CD8-positive, alpha-beta memory T cell (primary cell): ENCODE measurements around the gene PWWP2B. TPM values are rescaled to one million over a fixed set of nuclear protein-coding genes. Genes with fewer than 3 reads are reported as not detected.

Experiments
- CTCF ChIA-PET: fragments of 350-600 bp; sonication (Branson Sonifier 250); formaldehyde crosslinking; loops from one replicate; lab custom pipeline; 2021; ENCODE audit warnings: antibody characterized with exemption; lab: Charles Lee
- POLR2A ChIA-PET: fragments of 350-600 bp; sonication (Branson Sonifier 250); formaldehyde crosslinking; loops from one replicate; lab custom pipeline; 2021; ENCODE audit warnings: antibody characterized with exemption; lab: Charles Lee
- DNase-seq, 5 donors: peaks; one replicate each; pipeline versions ENCODE4 v3.0.0 to v3.0.0-alpha.2; 2020 to 2022; ENCODE audit warnings: mixed read lengths in 1 of 5
- H3K27ac ChIP-seq: one replicate; pipeline ENCODE4 v1.7.0; 2013; ENCODE audit warnings: low read depth, mild to moderate bottlenecking, low read length, moderate library complexity
- H3K27me3 ChIP-seq: 2 replicates; pipeline ENCODE4 v1.7.0; 2013; ENCODE audit warnings: low read length, mild to moderate bottlenecking; ENCODE audit not compliant: insufficient read depth, poor library complexity, severe bottlenecking
- H3K36me3 ChIP-seq: 2 replicates; pipeline ENCODE4 v1.7.0; 2013; ENCODE audit warnings: mild to moderate bottlenecking, low read length, moderate library complexity; ENCODE audit not compliant: insufficient read depth
- H3K4me1 ChIP-seq: 2 replicates; pipeline ENCODE4 v1.7.0; 2013; ENCODE audit warnings: mild to moderate bottlenecking, low read length, moderate library complexity; ENCODE audit not compliant: insufficient read depth
- H3K4me3 ChIP-seq: 2 replicates; pipeline ENCODE4 v1.7.0; 2013; ENCODE audit warnings: mild to moderate bottlenecking, low read length
- H3K9me3 ChIP-seq: 2 replicates; pipeline ENCODE4 v1.7.0; 2013; ENCODE audit warnings: mild to moderate bottlenecking, low read length
- H3K27ac Mint-ChIP-seq, 8 donors: one replicate each; pipeline ENCODE4 v1.8.0; 2020 to 2021; ENCODE audit warnings: mixed read lengths in 8 of 8, mild to moderate bottlenecking in 6 of 8, inconsistent platforms in 3 of 8, moderate library complexity in 3 of 8
- H3K27me3 Mint-ChIP-seq, 2 donors: one replicate each; pipeline ENCODE4 v1.8.0; 2020 to 2021; ENCODE audit warnings: mixed read lengths in 2 of 2, mild to moderate bottlenecking in 1 of 2, moderate library complexity in 1 of 2
- H3K36me3 Mint-ChIP-seq, 3 donors: one replicate each; pipeline ENCODE4 v1.8.0; 2020 to 2021; ENCODE audit warnings: mixed read lengths in 3 of 3, inconsistent platforms in 1 of 3, mild to moderate bottlenecking in 1 of 3
- H3K4me1 Mint-ChIP-seq, 3 donors: one replicate each; pipeline ENCODE4 v1.8.0; 2020 to 2021; ENCODE audit warnings: mixed read lengths in 3 of 3, inconsistent platforms in 1 of 3, mild to moderate bottlenecking in 1 of 3
- H3K4me3 Mint-ChIP-seq, 7 donors: one replicate each; pipeline ENCODE4 v1.8.0; 2020 to 2021; ENCODE audit warnings: mixed read lengths in 7 of 7, mild to moderate bottlenecking in 6 of 7, moderate library complexity in 4 of 7, inconsistent platforms in 2 of 7
- H3K9me3 Mint-ChIP-seq, 5 donors: one replicate each; pipeline ENCODE4 v1.8.0; 2020 to 2022; ENCODE audit warnings: mixed read lengths in 5 of 5, mild to moderate bottlenecking in 3 of 5, moderate library complexity in 2 of 5, inconsistent platforms in 1 of 5
- polyA plus RNA-seq: library from polyadenylated mRNA; unstranded; fragments of 300-500 nt; fragmentation: Illumina TruSeq; gene quantifications from one replicate; pipeline ENCODE4 v1.2.3, GENCODE V29; 2021
- total RNA-seq, 2 experiments: library from RNA; stranded (reverse); gene quantifications; one replicate each; pipeline ENCODE4 v1.2.3, GENCODE V29; 2021

The PWWP2B gene
- total and polyA plus RNA-seq, 3 experiments from 2014 or later: 3.1 to 4.4 (median 3.7) TPM

DNA sequence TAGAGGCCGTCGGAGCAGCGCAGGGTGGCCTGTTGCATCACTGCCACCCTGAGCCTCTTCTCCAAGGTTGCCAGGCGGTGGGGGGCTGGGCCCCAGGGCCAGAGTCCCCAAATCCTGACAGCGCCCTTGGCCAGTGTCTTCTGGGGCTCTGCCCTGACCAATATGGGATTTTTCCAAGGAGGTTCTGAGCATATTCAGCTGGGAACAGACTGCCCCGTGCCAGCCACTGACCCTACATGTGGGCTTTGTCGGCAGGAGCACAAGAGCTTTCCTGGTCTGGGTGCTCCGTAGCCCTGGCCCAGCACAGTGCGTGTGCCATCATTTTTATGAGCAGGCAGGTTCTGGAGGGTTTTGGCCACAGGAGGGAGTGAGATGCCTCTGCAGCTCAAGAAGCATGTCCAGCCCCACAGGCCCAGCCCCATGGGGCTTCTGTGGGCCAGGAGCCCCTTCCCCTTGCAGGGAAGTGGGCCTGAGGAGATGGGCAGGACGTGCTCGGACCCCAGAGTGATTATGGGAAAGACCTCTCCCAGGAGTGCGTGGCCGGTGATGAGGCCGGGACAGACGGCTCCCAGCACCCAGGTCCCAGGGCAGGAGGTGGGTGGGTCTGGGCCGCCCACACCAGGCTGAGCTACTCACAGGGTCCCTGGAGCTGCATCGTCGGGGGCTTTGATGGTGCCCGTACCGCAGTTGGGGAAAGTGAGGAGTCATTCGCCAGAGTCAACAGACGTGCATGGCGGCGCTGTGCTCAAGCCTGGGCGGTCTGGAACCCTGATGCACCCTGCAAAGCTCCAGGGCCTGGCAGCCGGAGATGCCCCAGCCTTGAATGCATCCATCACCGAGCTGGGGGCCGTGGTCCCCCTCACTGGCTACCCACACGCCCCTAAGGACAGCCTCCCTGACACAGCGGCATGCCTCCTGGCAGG lies 66.6 kb downstream of the PWWP2B start:
- DNase-seq: peak in 1 of 5 donors; percentile 47
- H3K4me3 ChIP-seq: no peak overlapping the region
- no peaks in the 10 kb centered on the region for H3K27me3 ChIP-seq
- no peaks in the 10 kb centered on the region for H3K36me3 ChIP-seq
- Mint-ChIP-seq H3K27ac (peak overlapping the region in 1 of 8 donors; percentile 83), H3K27me3 (peaks cover 0 to 1% of the 10 kb centered on the region in 2 donors), H3K36me3 (no peaks in the 10 kb centered on the region), H3K9me3 (no peaks in the 10 kb centered on the region), H3K4me1 (peaks cover 0 to 3% (median 0%) of the 10 kb centered on the region in 3 donors), H3K4me3 (no peak overlapping the region)
- H3K4me1 ChIP-seq: no peaks in the 10 kb centered on the region
- ChIA-PET POLR2A (no interaction called here), CTCF (no interaction called here)
- no peak overlapping the region for H3K27ac ChIP-seq
- H3K9me3 ChIP-seq: no peaks in the 10 kb centered on the region

DNA sequence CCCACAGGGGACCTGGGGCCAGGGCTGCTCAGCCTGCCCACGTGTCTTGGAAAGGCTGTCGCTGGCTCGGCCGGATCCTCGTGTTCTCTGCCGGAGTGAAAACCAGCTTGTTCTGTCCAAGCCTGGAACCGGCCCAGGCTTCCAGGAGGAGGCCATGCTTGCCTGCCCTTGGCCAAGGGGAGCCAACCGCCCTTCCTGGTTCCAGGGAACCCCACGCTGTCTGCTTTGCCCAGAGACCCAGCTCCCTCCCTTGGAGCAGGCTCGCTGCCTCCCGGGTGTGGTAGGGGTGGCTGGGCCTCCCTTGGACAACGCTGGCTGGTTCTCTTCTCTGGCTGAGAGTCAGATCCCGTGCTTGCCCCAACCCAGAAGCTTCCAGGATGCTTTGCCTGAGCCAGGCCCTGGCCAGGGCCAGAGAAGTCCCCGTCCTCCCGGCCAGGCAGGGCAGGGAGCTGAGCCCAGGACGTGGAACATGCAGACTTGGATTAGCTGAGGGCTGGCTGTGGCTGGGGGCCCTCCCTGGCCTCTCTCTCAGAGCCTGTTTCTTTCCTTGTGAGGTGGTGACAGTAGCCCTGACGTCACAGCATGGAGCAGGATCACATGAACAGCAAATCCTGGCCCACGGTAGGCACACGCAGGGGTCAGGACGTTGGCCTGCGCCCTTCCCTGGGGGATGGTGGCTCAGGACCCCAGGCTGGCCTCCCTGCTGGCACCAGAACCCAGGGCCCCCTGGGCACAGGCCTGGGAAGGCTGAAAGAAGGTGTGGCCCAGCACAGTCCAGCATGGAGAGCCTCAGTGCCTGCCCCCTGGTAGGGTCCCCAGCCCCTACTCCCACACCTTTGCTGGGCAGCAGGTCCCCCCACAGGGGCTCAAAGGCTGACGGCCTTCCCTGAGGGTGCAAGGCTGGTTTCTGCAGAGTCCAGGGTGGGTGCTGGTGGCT lies 67.5 kb downstream of the PWWP2B start:
- H3K9me3 ChIP-seq: no peaks in the 10 kb centered on the region
- no peaks in the 10 kb centered on the region for H3K27me3 ChIP-seq
- Mint-ChIP-seq H3K4me1 (peaks cover 0 to 2% (median 0%) of the 10 kb centered on the region in 3 donors), H3K9me3 (no peaks in the 10 kb centered on the region), H3K27ac (no peak overlapping the region), H3K36me3 (no peaks in the 10 kb centered on the region), H3K27me3 (peaks cover 0 to 1% of the 10 kb centered on the region in 2 donors), H3K4me3 (no peak overlapping the region)
- no peaks in the 10 kb centered on the region for H3K4me1 ChIP-seq
- ChIA-PET CTCF (no interaction called here), POLR2A (no interaction called here)
- no peak overlapping the region for H3K27ac ChIP-seq
- no peak overlapping the region for H3K4me3 ChIP-seq
- H3K36me3 ChIP-seq: no peaks in the 10 kb centered on the region
- peak in 1 of 5 donors; percentile 31 for DNase-seq

DNA sequence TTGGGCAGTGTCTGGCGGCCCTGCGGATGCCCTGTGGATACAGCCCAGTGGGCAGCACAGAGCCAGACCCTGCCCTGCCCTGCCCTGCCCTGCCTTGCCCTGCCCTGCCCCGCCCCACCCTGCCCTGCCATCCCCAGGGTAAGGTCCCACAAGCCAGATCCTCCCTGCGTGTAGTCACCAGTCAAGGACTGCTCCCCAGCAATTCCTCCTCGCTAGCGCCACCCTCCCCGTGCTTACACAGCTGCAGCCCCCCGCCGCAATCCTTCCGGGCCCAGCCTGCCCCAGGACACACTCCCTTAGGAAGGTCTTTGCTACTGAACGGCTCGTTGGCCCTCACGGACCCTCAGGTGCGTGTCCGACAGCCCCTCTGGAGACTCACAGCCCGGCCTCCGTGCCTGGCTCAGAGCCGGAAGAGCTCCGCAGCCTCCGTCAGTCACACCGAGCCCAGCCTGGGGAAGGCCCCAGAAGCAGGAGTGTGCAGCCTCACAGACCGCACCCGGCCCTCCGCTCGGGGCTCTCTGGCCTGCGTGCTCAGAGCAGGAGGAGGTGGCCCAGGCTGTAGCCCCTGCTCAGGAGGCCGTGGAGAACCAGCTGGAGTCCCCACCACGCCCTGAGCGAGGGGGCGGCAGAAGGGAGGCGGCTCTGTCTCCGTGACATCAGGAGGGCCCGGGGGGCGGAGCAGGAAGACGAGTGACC lies 68.3 kb downstream of the PWWP2B start:
- no peaks in the 10 kb centered on the region for H3K36me3 Mint-ChIP-seq
- H3K4me3 ChIP-seq: no peak overlapping the region
- H3K27ac ChIP-seq: no peak overlapping the region
- peaks cover 0 to 1% of the 10 kb centered on the region in 2 donors for H3K27me3 Mint-ChIP-seq
- no peaks in the 10 kb centered on the region for H3K4me1 ChIP-seq
- H3K27ac Mint-ChIP-seq: no peak overlapping the region
- H3K9me3 ChIP-seq: no peaks in the 10 kb centered on the region
- no peaks in the 10 kb centered on the region for H3K27me3 ChIP-seq
- ChIA-PET CTCF (no interaction called here), POLR2A (no interaction called here)
- peaks cover 0 to 2% (median 0%) of the 10 kb centered on the region in 3 donors for H3K4me1 Mint-ChIP-seq
- H3K9me3 Mint-ChIP-seq: no peaks in the 10 kb centered on the region
- no peak overlapping the region for H3K4me3 Mint-ChIP-seq
- H3K36me3 ChIP-seq: no peaks in the 10 kb centered on the region
- DNase-seq: peak in 1 of 5 donors; percentile 33

DNA sequence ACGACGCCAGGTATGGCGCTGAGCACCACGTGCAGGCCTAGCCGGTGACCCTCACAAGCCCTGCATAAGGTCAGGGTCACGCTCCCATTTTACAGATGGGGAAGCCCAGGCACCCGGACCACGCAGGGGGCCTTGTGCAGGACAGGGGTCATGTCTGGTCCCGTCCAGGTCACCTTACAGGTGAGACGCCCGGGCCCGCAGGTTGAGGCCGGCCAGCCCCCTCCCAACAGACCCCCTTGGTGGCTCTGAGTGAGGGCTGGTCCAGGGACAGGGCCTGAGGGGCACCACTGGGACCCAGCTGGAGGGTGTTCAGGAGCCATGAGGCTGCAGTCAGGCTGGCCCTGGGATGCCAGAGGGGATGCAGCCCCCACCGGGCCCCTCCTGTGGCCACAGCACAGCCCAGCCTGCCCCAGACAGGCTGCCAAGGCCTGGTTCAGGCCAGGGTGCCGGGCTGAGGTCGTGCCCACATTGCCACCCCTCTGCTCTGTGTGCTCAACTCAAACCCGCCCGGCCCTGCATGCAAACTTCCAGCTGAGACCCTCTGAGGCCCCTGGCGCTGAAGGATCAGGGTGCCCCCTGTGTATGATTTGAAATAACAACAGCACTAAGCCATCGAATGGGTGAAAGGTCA lies 69.0 kb downstream of the PWWP2B start:
- Histone ChIP-seq H3K27ac (no peak overlapping the region), H3K36me3 (no peaks in the 10 kb centered on the region), H3K9me3 (no peaks in the 10 kb centered on the region), H3K4me3 (no peak overlapping the region), H3K4me1 (no peaks in the 10 kb centered on the region), H3K27me3 (no peaks in the 10 kb centered on the region)
- H3K4me3 Mint-ChIP-seq: no peak overlapping the region
- H3K9me3 Mint-ChIP-seq: peaks cover 0 to 4% (median 2%) of the 10 kb centered on the region in 5 donors
- DNase-seq: peak in 1 of 5 donors; percentile 37
- peaks cover 2 to 5% of the 10 kb centered on the region in 2 donors for H3K27me3 Mint-ChIP-seq
- H3K4me1 Mint-ChIP-seq: peaks cover 0 to 3% (median 0%) of the 10 kb centered on the region in 3 donors
- H3K36me3 Mint-ChIP-seq: no peaks in the 10 kb centered on the region
- ChIA-PET POLR2A (no interaction called here), CTCF (interaction anchor here (1.6 kb wide), 1 partner anchor 78 kb away, joined by 4 read pairs; no protein-coding TSS in a partner anchor)
- no peak overlapping the region for H3K27ac Mint-ChIP-seq

DNA sequence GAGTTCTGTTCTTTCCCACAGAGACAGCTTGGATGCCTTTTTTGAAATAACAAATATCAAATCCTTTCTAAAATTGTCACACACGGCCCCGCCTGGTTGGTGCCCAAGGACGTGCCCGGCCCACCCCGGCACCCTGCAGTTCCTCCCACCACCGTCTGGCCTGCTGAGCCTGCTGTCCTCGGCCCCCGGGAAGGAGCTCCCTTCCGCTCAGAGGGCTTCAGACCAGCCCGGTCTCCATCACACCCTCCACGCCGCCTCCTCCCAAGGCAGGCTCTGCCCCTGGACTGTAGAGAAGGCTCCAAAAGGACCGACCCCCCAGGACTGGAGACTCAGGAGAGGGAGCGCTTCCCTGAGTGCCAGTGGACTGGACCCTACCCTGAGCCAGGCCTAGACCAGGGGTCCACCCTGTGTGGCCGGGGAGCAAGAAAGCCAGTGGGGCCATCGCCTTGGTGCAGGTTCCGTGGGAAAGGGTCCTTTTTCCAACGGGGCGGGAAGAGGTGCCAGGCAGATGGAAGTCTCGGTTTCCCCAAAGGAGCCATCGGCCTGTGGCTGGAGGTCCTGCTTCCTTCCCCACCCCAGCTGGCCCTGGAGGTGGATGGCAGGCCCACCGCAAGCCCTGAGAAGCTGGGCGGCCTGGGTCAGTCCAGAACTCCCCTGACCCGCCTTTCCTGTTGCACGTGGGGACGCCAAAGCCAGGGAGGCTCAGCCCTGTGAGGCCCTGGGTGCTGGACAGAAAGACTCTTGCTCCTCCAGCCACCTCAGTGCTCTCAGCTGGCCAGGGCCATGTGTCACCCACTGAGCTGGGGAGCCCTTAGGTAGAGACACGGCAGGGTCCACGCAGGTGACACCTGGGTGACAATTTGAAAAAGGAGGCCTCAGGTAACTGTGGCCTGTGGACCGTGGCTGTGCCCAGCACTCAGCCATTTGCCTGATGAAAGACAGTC lies 69.8 kb downstream of the PWWP2B start:
- H3K9me3 ChIP-seq: no peaks in the 10 kb centered on the region
- H3K4me3 ChIP-seq: no peak overlapping the region
- H3K27me3 ChIP-seq: no peaks in the 10 kb centered on the region
- H3K36me3 ChIP-seq: no peaks in the 10 kb centered on the region
- no peaks in the 10 kb centered on the region for H3K4me1 ChIP-seq
- peaks cover 0 to 3% (median 0%) of the 10 kb centered on the region in 3 donors for H3K4me1 Mint-ChIP-seq
- H3K36me3 Mint-ChIP-seq: no peaks in the 10 kb centered on the region
- H3K27ac Mint-ChIP-seq: no peak overlapping the region
- peak in 1 of 5 donors; percentile 44 for DNase-seq
- H3K27me3 Mint-ChIP-seq: peaks cover 2 to 7% of the 10 kb centered on the region in 2 donors
- no peak overlapping the region for H3K4me3 Mint-ChIP-seq
- no peak overlapping the region for H3K27ac ChIP-seq
- CTCF ChIA-PET: interaction anchor here (1.6 kb wide), 1 partner anchor 79 kb away, joined by 4 read pairs; no protein-coding TSS in a partner anchor
- peaks cover 0 to 5% (median 4%) of the 10 kb centered on the region in 5 donors for H3K9me3 Mint-ChIP-seq
- POLR2A ChIA-PET: no interaction called here
